Measurements from ENCODE around the gene ASXL1.

ASXL1 gene

GRCh38 chr20:32411955-32412706 lies 54.0 kb downstream of the ASXL1 start:
- DNase-seq, result peak in 1 of 2 donors; percentile 66

GRCh38 chr20:32415494-32415893 lies 57.4 kb downstream of the ASXL1 start:
- DNase-seq, result no peak

- no peak for DNase-seq
Observed at GRCh38 chr20:32416206-32416605, 58.1 kb downstream of the ASXL1 start.

- DNase-seq, result no peak
Observed at GRCh38 chr20:32418376-32418775, 60.2 kb downstream of the ASXL1 start.

GRCh38 chr20:32421290-32421689 lies 63.2 kb downstream of the ASXL1 start:
- DNase-seq, result no peak

DNA sequence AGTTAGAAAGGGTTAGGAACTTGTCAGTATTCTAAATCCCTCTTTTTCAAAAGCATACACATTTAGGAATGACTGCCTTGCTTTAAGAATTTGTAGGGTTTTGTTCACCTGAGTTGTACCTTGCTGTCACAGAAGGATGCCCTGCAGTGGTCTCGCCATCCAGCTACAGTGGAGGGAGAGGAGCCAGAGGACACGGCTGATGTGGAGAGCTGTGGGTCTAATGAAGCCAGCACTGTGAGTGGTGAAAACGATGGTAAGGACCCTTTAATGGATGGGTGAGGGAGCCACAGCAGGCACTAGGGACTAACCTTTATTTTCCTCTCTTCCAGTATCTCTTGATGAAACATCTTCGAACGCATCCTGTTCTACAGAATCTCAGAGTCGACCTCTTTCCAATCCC lies 69.9 kb downstream of the ASXL1 start:
- no peak for DNase-seq

- DNase-seq, result no peak
Observed at GRCh38 chr20:32429343-32429742, 71.2 kb downstream of the ASXL1 start.

GRCh38 chr20:32429745-32430360 lies 71.7 kb downstream of the ASXL1 start:
- DNase-seq, result no peak

- no peak for DNase-seq
Observed at GRCh38 chr20:32431457-32431856, 73.3 kb downstream of the ASXL1 start.

- DNase-seq, result no peak
Observed at GRCh38 chr20:32432277-32432676, 74.1 kb downstream of the ASXL1 start.

GRCh38 chr20:32433311-32434021 lies 75.3 kb downstream of the ASXL1 start:
- DNase-seq, result no peak

DNA sequence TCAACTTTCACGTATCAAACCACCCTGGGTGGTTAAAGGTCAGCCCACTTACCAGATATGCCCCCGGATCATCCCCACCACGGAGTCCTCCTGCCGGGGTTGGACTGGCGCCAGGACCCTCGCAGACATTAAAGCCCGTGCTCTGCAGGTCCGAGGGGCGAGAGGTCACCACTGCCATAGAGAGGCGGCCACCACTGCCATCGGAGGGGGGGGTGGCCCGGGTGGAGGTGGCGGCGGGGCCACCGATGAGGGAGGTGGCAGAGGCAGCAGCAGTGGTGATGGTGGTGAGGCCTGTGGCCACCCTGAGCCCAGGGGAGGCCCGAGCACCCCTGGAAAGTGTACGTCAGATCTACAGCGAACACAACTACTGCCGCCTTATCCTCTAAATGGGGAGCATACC lies 76.3 kb downstream of the ASXL1 start:
- DNase-seq, result no peak

DNA sequence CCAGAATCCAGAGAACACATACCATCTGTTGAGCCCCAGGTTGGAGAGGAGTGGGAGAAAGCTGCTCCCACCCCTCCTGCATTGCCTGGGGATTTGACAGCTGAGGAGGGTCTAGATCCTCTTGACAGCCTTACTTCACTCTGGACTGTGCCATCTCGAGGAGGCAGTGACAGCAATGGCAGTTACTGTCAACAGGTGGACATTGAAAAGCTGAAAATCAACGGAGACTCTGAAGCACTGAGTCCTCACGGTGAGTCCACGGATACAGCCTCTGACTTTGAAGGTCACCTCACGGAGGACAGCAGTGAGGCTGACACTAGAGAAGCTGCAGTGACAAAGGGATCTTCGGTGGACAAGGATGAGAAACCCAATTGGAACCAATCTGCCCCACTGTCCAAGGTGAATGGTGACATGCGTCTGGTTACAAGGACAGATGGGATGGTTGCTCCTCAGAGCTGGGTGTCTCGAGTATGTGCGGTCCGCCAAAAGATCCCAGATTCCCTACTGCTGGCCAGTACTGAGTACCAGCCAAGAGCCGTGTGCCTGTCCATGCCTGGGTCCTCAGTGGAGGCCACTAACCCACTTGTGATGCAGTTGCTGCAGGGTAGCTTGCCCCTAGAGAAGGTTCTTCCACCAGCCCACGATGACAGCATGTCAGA lies 77.4 kb downstream of the ASXL1 start:
- DNase-seq, result no peak

DNA sequence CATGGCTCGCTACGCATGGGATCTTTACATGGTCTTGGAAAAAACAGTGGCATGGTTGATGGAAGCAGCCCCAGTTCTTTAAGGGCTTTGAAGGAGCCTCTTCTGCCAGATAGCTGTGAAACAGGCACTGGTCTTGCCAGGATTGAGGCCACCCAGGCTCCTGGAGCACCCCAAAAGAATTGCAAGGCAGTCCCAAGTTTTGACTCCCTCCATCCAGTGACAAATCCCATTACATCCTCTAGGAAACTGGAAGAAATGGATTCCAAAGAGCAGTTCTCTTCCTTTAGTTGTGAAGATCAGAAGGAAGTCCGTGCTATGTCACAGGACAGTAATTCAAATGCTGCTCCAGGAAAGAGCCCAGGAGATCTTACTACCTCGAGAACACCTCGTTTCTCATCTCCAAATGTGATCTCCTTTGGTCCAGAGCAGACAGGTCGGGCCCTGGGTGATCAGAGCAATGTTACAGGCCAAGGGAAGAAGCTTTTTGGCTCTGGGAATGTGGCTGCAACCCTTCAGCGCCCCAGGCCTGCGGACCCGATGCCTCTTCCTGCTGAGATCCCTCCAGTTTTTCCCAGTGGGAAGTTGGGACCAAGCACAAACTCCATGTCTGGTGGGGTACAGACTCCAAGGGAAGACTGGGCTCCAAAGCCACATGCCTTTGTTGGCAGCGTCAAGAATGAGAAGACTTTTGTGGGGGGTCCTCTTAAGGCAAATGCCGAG lies 78.2 kb downstream of the ASXL1 start:
- no peak for DNase-seq

GRCh38 chr20:32436968-32437367 lies 78.8 kb downstream of the ASXL1 start:
- DNase-seq, result no peak

- DNase-seq, result peak in 1 of 2 donors; percentile 15
Observed at GRCh38 chr20:32437391-32438074, 79.4 kb downstream of the ASXL1 start.

- no peak for DNase-seq
Observed at GRCh38 chr20:32438331-32438858, 80.3 kb downstream of the ASXL1 start.

DNA sequence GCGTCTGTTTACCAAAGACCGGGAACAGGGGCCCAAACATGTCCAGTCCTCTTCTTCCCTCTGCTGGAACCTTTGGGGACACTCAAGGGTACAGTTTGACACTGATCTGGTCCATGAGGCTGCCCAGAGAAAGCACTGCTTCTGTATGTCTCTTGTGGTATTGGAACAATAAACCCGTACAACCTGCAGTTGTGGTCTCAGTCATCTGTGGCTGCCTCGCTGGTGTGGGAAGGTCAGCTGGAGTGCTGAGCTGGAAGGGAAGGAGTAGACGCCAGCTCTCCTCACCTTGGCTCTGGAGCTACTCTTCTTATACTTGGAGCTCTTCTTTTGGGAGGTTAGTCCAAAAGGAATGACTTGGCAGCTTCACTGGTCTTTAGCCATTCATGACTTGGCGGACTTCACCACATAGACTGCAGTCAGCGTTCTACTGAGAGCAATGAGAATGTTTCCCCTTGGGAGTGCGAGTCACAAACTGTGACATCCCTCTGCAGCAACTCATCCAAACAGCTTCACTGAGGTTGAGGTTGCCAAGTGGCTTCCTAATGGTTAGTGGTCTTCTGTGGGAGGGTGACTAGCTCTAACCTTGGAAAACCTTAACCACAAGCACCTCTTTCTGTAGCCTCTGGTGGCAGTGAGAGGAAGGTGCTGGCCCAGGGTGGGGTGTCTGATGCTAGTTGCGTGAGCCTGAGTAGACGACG lies 81.2 kb downstream of the ASXL1 start:
- DNase-seq, result no peak

- no peak for DNase-seq
Observed at GRCh38 chr20:32440069-32440757, 82.1 kb downstream of the ASXL1 start.

DNA sequence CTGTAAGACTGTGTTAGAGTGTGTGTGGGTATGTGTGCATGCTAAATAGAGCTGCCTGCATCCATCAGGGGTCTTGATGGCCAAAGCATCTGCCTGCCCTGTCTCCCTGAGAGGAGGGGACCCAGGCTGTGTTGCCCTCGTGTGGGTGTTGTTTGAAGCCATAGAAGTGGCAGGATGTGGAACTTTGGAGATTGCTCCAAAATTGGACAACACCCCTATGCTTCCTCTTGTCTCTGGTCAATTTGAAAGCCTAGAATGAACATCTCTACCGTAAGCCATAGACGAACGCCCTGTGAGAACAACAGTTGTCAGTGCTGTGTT lies 82.6 kb downstream of the ASXL1 start:
- DNase-seq, result no peak

DNA sequence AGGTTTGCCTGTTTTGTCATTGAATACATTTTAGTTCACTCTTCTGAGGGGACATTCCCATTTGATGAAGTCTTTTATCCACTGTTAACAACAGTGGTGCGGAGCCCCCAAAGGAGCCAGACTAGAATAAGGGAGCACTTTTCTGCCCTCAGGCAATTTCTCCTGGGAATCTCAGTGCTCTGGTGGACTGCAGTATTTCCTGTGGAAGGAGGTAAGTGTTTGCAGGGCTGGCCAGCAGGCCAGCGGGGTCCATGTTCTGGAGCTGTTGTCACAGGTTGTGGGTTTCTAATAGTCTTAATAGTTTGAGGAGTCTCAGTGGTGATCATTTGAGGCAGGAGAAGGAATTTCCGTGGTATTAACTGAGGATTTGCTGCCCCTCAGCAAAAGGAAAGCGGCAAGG lies 83.5 kb downstream of the ASXL1 start:
- DNase-seq, result no peak

All from bone marrow (tissue), 2 donors.